ENCODE measurements around the gene DCLK3.

DNA sequence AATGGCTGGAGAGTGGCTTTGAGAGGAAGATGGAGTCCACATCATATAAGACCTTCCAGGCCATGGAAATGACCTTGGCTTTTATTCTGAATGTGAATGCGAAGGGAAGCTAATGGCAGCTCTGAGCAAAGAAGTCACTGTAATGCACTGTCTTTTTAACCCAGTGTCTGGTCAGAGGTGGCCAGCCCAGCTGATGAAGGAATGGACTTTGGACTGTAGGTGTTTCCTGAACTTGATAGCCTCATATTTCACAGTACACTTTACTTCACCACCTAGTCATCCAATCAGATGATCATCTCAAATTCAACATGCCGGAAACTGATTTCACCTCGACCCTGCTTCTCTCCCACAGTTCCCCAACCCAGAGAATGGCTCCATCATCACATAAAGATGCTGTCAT is 33.4 kb downstream of the DCLK3 start:
- TF ChIP-seq YY1 (IDR thresholded peaks at IDR 0.05; ENCODE audit: low read depth, low read length) (no peak), POLR2AphosphoS5 (IDR thresholded peaks at IDR 0.05; ENCODE audit: low read depth, low read length) (no peak), SP1 (IDR thresholded peaks at IDR 0.05; ENCODE audit: low read depth, low read length) (no peak), EZH2 (IDR thresholded peaks at IDR 0.05; ENCODE audit: low read depth, low read length, severe bottlenecking) (no peak), EP300 (IDR thresholded peaks at IDR 0.05; ENCODE audit: borderline replicate concordance in 1 of 2, low read depth in 2 of 2, low read length in 2 of 2) (no peak), POLR2A (IDR thresholded peaks at IDR 0.05; ENCODE audit: control extremely low read depth in 1 of 2, low read depth in 2 of 2, low read length in 2 of 2) (no peak), ZNF274 (IDR thresholded peaks at IDR 0.05; ENCODE audit: borderline replicate concordance, extremely low read depth, low read length) (no peak), SP4 (IDR thresholded peaks at IDR 0.05; ENCODE audit: low read length) (no peak), RAD21 (IDR thresholded peaks at IDR 0.05 in 1 of 2, conservative IDR thresholded peaks at IDR 0.05 in 1 of 2; ENCODE audit: low read depth in 2 of 2, low read length in 2 of 2) (no peak), SIRT6 (IDR thresholded peaks at IDR 0.05; ENCODE audit: low read length) (no peak), JUND (IDR thresholded peaks at IDR 0.05; ENCODE audit: low read length) (no peak), SP2 (IDR thresholded peaks at IDR 0.05; ENCODE audit: low read length) (no peak)
- TF ChIP-seq, protein P1, sequence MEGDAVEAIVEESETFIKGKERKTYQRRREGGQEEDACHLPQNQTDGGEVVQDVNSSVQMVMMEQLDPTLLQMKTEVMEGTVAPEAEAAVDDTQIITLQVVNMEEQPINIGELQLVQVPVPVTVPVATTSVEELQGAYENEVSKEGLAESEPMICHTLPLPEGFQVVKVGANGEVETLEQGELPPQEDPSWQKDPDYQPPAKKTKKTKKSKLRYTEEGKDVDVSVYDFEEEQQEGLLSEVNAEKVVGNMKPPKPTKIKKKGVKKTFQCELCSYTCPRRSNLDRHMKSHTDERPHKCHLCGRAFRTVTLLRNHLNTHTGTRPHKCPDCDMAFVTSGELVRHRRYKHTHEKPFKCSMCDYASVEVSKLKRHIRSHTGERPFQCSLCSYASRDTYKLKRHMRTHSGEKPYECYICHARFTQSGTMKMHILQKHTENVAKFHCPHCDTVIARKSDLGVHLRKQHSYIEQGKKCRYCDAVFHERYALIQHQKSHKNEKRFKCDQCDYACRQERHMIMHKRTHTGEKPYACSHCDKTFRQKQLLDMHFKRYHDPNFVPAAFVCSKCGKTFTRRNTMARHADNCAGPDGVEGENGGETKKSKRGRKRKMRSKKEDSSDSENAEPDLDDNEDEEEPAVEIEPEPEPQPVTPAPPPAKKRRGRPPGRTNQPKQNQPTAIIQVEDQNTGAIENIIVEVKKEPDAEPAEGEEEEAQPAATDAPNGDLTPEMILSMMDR (IDR thresholded peaks at IDR 0.05; ENCODE audit: control extremely low read depth in 1 of 3, insufficient read depth in 1 of 3, low read depth in 1 of 3, low read length in 3 of 3), result no peak
- TF ChIP-seq, protein P2, sequence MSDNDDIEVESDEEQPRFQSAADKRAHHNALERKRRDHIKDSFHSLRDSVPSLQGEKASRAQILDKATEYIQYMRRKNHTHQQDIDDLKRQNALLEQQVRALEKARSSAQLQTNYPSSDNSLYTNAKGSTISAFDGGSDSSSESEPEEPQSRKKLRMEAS (IDR thresholded peaks at IDR 0.05), result no peak
